ENCODE data around the gene OR2A1.
"Not testable (repeated sequence)": the region's sequence is repeated elsewhere in the genome, so short reads cannot be mapped to it uniquely, and the experiment has no call there.

OR2A1 gene

GRCh38 chr7:144325868-144326267, 13.6 kb downstream of the OR2A1 start:
- not testable (repeated sequence) for DNase-seq

- not testable (repeated sequence) for DNase-seq
Measured at GRCh38 chr7:144330044-144330443, 17.8 kb downstream of the OR2A1 start.

- DNase-seq = not testable (repeated sequence)
Measured at GRCh38 chr7:144331221-144331995, 19.2 kb downstream of the OR2A1 start.

GRCh38 chr7:144331996-144332288, 19.7 kb downstream of the OR2A1 start:
- not testable (repeated sequence) for DNase-seq

GRCh38 chr7:144348625-144349024, 36.4 kb downstream of the OR2A1 start:
- DNase-seq = not testable (repeated sequence)

GRCh38 chr7:144351667-144352066, 39.4 kb downstream of the OR2A1 start:
- not testable (repeated sequence) for DNase-seq

- DNase-seq = not testable (repeated sequence)
Measured at GRCh38 chr7:144355176-144355822, 43.1 kb downstream of the OR2A1 start, which contains the start of gene ARHGEF5. TSS of gene ARHGEF5 (plus strand) at chr7:144355402. CDS start at chr7:144362670, 7,268 bp downstream.

GRCh38 chr7:144356185-144356584, 44.0 kb downstream of the OR2A1 start:
- not testable (repeated sequence) for DNase-seq

GRCh38 chr7:144356860-144357259, 44.6 kb downstream of the OR2A1 start:
- DNase-seq = not testable (repeated sequence)

- DNase-seq = not testable (repeated sequence)
Measured at GRCh38 chr7:144362061-144362460, 49.8 kb downstream of the OR2A1 start.

GRCh38 chr7:144365523-144365922, 53.3 kb downstream of the OR2A1 start:
- DNase-seq = not testable (repeated sequence)

- DNase-seq = not testable (repeated sequence)
Measured at GRCh38 chr7:144367250-144367649, 55.0 kb downstream of the OR2A1 start.

- not testable (repeated sequence) for DNase-seq
Measured at GRCh38 chr7:144369221-144369620, 57.0 kb downstream of the OR2A1 start.
